ENCODE measurements around the gene PALLD.

The PALLD gene

GRCh38 chr4:168888715-168889215, 391.9 kb downstream of the PALLD start:
- no peak for TF ChIP-seq CTCF (conservative IDR thresholded peaks at IDR 0.05; ENCODE audit: low read depth, low read length)
- DNase-seq (ENCODE audit: low read depth), result no peak
- H3K4me3 ChIP-seq (ENCODE audit: low read depth, low read length), result no peak overlapping the region

GRCh38 chr4:168891086-168891485, 394.2 kb downstream of the PALLD start:
- no peak for DNase-seq (ENCODE audit: low read depth)
- H3K4me3 ChIP-seq (ENCODE audit: low read depth, low read length), result no peak overlapping the region
- no peak for TF ChIP-seq CTCF (conservative IDR thresholded peaks at IDR 0.05; ENCODE audit: low read depth, low read length)

DNA sequence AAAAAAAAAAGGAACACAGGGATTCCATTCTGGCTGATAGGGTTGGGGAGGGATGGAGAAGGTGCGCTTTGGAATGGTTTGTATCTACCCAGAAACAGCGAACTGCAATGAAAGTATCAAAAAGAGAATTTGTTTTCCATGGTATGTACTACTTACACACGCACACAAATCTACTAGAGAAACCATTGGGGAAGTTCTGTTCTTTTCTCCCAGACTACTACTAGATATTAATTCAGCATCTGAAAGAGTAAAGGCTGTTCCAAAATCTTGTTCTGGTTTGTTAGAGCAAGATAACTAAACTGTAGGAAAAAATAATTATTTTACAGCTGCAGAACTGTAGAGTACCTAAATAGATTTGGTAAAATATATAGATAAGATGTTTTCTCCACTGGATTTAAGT, 394.8 kb downstream of the PALLD start:
- TF ChIP-seq CTCF (conservative IDR thresholded peaks at IDR 0.05; ENCODE audit: low read depth, low read length), result no peak
- DNase-seq (ENCODE audit: low read depth), result no peak
- H3K4me3 ChIP-seq (ENCODE audit: low read depth, low read length), result no peak overlapping the region

- DNase-seq (ENCODE audit: low read depth), result no peak
- no peak for TF ChIP-seq CTCF (conservative IDR thresholded peaks at IDR 0.05; ENCODE audit: low read depth, low read length)
Measured at GRCh38 chr4:168892475-168892874, 395.6 kb downstream of the PALLD start.

GRCh38 chr4:168893205-168893604, 396.4 kb downstream of the PALLD start:
- H3K4me3 ChIP-seq (ENCODE audit: low read depth, low read length), result no peak overlapping the region
- no peak for TF ChIP-seq CTCF (conservative IDR thresholded peaks at IDR 0.05; ENCODE audit: low read depth, low read length)
- DNase-seq (ENCODE audit: low read depth), result no peak

More at GRCh38 chr4:168892475-168892874, 395.6 kb downstream of the PALLD start:
- H3K4me3 ChIP-seq (ENCODE audit: low read depth, low read length), result no peak overlapping the region

DNA sequence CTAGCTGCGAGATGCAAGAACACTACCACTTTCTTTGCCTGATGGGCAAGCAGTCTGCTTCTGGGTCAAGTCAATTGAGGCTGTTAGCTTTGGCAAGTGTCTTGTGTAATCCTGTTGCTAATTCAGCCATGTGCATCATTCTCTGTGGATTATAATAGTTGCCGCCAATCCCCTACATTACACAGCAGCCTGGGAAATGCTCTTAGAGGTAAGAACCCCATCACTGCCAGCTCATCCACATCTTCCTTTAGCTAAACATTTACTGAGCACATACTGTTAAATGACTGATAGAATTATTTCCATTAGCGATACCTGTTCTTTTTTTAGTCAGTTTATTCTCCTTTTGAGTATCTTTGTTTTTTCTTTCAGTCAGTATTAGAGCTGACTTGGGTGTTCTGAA, 397.0 kb downstream of the PALLD start:
- H3K4me3 ChIP-seq (ENCODE audit: low read depth, low read length), result no peak overlapping the region
- no peak for TF ChIP-seq CTCF (conservative IDR thresholded peaks at IDR 0.05; ENCODE audit: low read depth, low read length)
- no peak for DNase-seq (ENCODE audit: low read depth)

DNA sequence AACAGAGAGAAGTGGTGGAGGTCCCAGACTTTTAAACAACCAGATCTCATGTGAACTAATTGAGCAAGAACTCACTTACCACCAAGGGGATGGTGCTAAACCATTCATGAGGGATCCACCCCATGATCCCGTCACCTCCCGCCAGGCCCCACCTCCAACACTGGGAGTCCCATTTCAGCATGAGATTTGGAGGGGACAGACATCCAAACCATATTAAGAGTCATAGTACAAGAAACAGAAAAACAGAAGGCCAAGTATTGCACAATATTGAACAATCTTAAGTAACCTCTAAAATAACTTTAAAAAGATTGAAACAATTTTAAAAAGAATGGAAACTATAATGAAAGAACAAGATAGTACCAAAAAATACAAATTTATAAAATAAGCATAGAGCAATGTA, 403.2 kb downstream of the PALLD start:
- TF ChIP-seq CTCF (conservative IDR thresholded peaks at IDR 0.05; ENCODE audit: low read depth, low read length), result no peak
- peak; percentile 43 for DNase-seq (ENCODE audit: low read depth)
- no peak overlapping the region for H3K4me3 ChIP-seq (ENCODE audit: low read depth, low read length)

Data from choroid plexus epithelial cell (primary cell).